DND-41 (cell line): ENCODE measurements around the gene TOR2A.

ENCODE experiments used
- ATAC-seq: fragments of 200-7000 bp; cut with Tn5 transposase; 3 replicates; pipeline ENCODE4 v1.9.1; 2021; ENCODE audit warnings: low read depth; ENCODE audit not compliant: insufficient read depth
- DNase-seq: peaks from one replicate; pipeline ENCODE4 v3.0.0-alpha.2; 2020
- H2AFZ ChIP-seq: 2 replicates; pipeline ENCODE4 v1.6.0; 2012; ENCODE audit warnings: low read depth, low read length
- H3K27ac ChIP-seq: 2 replicates; pipeline ENCODE4 v1.5.1; 2012; ENCODE audit warnings: low read length, inconsistent platforms
- H3K27me3 ChIP-seq: fragments of 200-600 bp; sonication (generic); 2 replicates; pipeline ENCODE4 v1.6.0; 2012; ENCODE audit warnings: low read length, mild to moderate bottlenecking, inconsistent platforms; ENCODE audit not compliant: insufficient read depth, poor library complexity
- H3K36me3 ChIP-seq: 2 replicates; pipeline ENCODE4 v1.5.1; 2012; ENCODE audit warnings: low read length, inconsistent platforms; ENCODE audit not compliant: insufficient read depth
- H3K4me1 ChIP-seq: 2 replicates; pipeline ENCODE4 v1.5.1; 2012; ENCODE audit warnings: mild to moderate bottlenecking, low read length; ENCODE audit not compliant: insufficient read depth
- H3K4me2 ChIP-seq: 2 replicates; pipeline ENCODE4 v1.6.0; 2012; ENCODE audit warnings: mild to moderate bottlenecking, moderate library complexity, low read length, inconsistent platforms; ENCODE audit not compliant: insufficient read depth
- H3K4me3 ChIP-seq, 2 experiments: fragments of 200-600 bp in 1 of 2; shearing (Covaris generic) in 1 of 2; 2 replicates each; pipeline ENCODE4 v1.5.1; 2012 to 2016; ENCODE audit warnings: inconsistent platforms in 2 of 2, low read length in 2 of 2, mild to moderate bottlenecking in 2 of 2, low read depth in 1 of 2, moderate library complexity in 1 of 2
- H3K79me2 ChIP-seq: 2 replicates; pipeline ENCODE4 v1.6.0; 2012; ENCODE audit warnings: low read length, inconsistent platforms; ENCODE audit not compliant: insufficient read depth
- H3K9ac ChIP-seq: 2 replicates; pipeline ENCODE4 v1.6.0; 2012; ENCODE audit warnings: low read depth, mild to moderate bottlenecking, inconsistent platforms, low read length, moderate library complexity
- H3K9me3 ChIP-seq: 2 replicates; pipeline ENCODE4 v1.5.1; 2012; ENCODE audit warnings: low read length, moderate library complexity, mild to moderate bottlenecking, inconsistent platforms; ENCODE audit not compliant: insufficient read depth, severe bottlenecking
- H4K20me1 ChIP-seq: 2 replicates; pipeline ENCODE4 v1.6.0; 2012; ENCODE audit warnings: low read length; ENCODE audit not compliant: insufficient read depth
- CTCF ChIP-seq: IDR thresholded peaks from 2 replicates; pipeline ENCODE4 v1.5.1; 2012; ENCODE audit warnings: borderline replicate concordance, low read length, moderate library complexity, mild to moderate bottlenecking; ENCODE audit not compliant: poor library complexity, severe bottlenecking; ENCODE audit errors: extremely low read depth
- EZH2 ChIP-seq: IDR thresholded peaks from 3 replicates; pipeline ENCODE4 v1.6.1; 2012; ENCODE audit warnings: borderline replicate concordance, low read depth, mild to moderate bottlenecking, moderate library complexity, low read length, inconsistent platforms; ENCODE audit not compliant: severe bottlenecking

Gene TOR2A

DNA sequence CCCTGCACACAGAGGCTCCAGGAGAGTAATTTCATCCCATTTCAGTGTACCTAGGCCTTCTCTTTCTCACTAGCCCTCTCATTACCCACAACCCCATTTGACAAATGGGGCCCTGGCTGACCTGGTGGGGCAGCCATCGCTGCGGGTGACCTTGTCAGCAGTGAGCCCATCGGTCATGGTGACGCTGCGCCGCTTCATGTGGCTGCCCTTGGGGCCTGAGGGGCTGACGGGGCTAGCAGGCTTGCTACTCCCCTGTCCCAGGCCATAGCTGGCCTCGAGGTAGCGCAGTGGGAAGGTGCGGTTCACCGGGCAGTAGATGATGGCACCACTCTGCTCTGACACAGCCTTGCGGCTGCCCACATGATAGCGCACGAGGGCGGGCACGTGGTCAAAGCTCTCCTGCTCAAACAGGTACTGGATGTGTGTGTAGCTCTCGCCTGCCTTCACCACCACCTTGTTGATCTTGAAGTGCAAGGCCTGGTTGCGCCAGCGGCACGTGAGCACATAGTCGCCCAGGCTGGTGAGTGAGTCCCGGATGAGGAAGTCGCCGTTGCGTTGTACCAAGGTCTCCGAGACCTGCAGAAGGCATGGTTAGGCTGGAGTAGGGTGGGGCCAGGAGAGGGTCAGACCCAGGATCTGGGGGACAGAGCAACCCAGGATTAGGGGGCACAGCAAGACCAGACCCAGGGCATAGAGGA lies 14.1 kb upstream of the TOR2A start:
- Histone ChIP-seq H3K4me1 (no peaks in the 10 kb centered on the region), H4K20me1 (no peaks in the 10 kb centered on the region), H3K27ac (no peak overlapping the region), H3K9ac (no peak overlapping the region), H3K36me3 (no peaks in the 10 kb centered on the region), H3K27me3 (no peaks in the 10 kb centered on the region), H2AFZ (no peak overlapping the region), H3K4me2 (no peak overlapping the region), H3K4me3 (no peak overlapping the region), H3K79me2 (no peaks in the 10 kb centered on the region), H3K9me3 (no peaks in the 10 kb centered on the region)
- no peak for DNase-seq
- no peak for ATAC-seq
- TF ChIP-seq EZH2 (no peak), CTCF (no peak)

- H3K4me1 ChIP-seq: no peaks in the 10 kb centered on the region
- DNase-seq: no peak
- no peaks in the 10 kb centered on the region for H3K9me3 ChIP-seq
- no peaks in the 10 kb centered on the region for H3K27me3 ChIP-seq
- H3K9ac ChIP-seq: no peak overlapping the region
- no peak for TF ChIP-seq EZH2
- no peak for TF ChIP-seq CTCF
- no peaks in the 10 kb centered on the region for H3K79me2 ChIP-seq
- no peak overlapping the region for H3K4me3 ChIP-seq
- H3K4me2 ChIP-seq: no peak overlapping the region
- H4K20me1 ChIP-seq: no peaks in the 10 kb centered on the region
- no peak for ATAC-seq
- H3K27ac ChIP-seq: no peak overlapping the region
- H2AFZ ChIP-seq: no peak overlapping the region
- no peaks in the 10 kb centered on the region for H3K36me3 ChIP-seq
Observed at GRCh38 chr9:127746959-127747569, 12.0 kb upstream of the TOR2A start.

GRCh38 chr9:127744398-127745110 lies 9.5 kb upstream of the TOR2A start:
- Histone ChIP-seq H3K27ac (no peak overlapping the region), H2AFZ (no peak overlapping the region), H3K79me2 (no peaks in the 10 kb centered on the region), H3K9me3 (no peaks in the 10 kb centered on the region), H3K9ac (no peak overlapping the region), H3K4me3 (no peak overlapping the region), H3K4me1 (no peaks in the 10 kb centered on the region), H3K4me2 (no peak overlapping the region), H4K20me1 (no peaks in the 10 kb centered on the region), H3K27me3 (no peaks in the 10 kb centered on the region), H3K36me3 (no peaks in the 10 kb centered on the region)
- DNase-seq (no peak), ATAC-seq (no peak)
- TF ChIP-seq EZH2 (no peak), CTCF (no peak)
